Right forelimb (tissue), 1 donor: ENCODE data around the gene OTUB1.
"Not testable (repeated sequence)": the region's sequence is repeated elsewhere in the genome, so short reads cannot be mapped to it uniquely, and the experiment has no call there.

Experiments used
- DNase-seq: peaks from one replicate; pipeline ENCODE4 v3.0.0-alpha.2; 2018

Gene OTUB1

GRCh38 chr11:64026575-64027205 is 40.5 kb downstream of the OTUB1 start:
- no peak for DNase-seq

GRCh38 chr11:64027651-64028397 is 41.6 kb downstream of the OTUB1 start:
- no peak for DNase-seq

- DNase-seq = no peak
Measured at GRCh38 chr11:64028398-64029115, 42.3 kb downstream of the OTUB1 start.

GRCh38 chr11:64029773-64030172 is 43.5 kb downstream of the OTUB1 start:
- DNase-seq = no peak

GRCh38 chr11:64031001-64031400 is 44.8 kb downstream of the OTUB1 start:
- no peak for DNase-seq

GRCh38 chr11:64032050-64032449 is 45.8 kb downstream of the OTUB1 start:
- DNase-seq = no peak

- no peak for DNase-seq
Measured at GRCh38 chr11:64034411-64034811, 48.2 kb downstream of the OTUB1 start.

- no peak for DNase-seq
Measured at GRCh38 chr11:64035081-64035524, 48.9 kb downstream of the OTUB1 start.

- no peak for DNase-seq
Measured at GRCh38 chr11:64035576-64035975, 49.3 kb downstream of the OTUB1 start, which contains the start of gene FLRT1. Gene FLRT1, plus strand, starts transcription at chr11:64035931. Its CDS starts 80,337 bp downstream, at chr11:64116268.

- peak; percentile 72 for DNase-seq
Measured at GRCh38 chr11:64036087-64037026, 50.1 kb downstream of the OTUB1 start.

GRCh38 chr11:64037027-64037634 is 50.9 kb downstream of the OTUB1 start:
- no peak for DNase-seq

- no peak for DNase-seq
Measured at GRCh38 chr11:64038500-64038899, 52.3 kb downstream of the OTUB1 start.

- no peak for DNase-seq
Measured at GRCh38 chr11:64039012-64039665, 52.9 kb downstream of the OTUB1 start.

GRCh38 chr11:64040684-64041322 is 54.6 kb downstream of the OTUB1 start:
- no peak for DNase-seq

GRCh38 chr11:64041846-64042245 is 55.6 kb downstream of the OTUB1 start:
- no peak for DNase-seq

GRCh38 chr11:64042301-64042700 is 56.1 kb downstream of the OTUB1 start:
- no peak for DNase-seq

- no peak for DNase-seq
Measured at GRCh38 chr11:64043545-64043944, 57.3 kb downstream of the OTUB1 start.

- no peak for DNase-seq
Measured at GRCh38 chr11:64044730-64045393, 58.6 kb downstream of the OTUB1 start.

- DNase-seq = no peak
Measured at GRCh38 chr11:64045700-64046099, 59.5 kb downstream of the OTUB1 start.

- DNase-seq = not testable (repeated sequence)
Measured at GRCh38 chr11:64047373-64047772, 61.1 kb downstream of the OTUB1 start.
